HCEC 1CT (cell line): ENCODE data around the gene OR10H2.
A peak's percentile ranks its signal among the peaks of the same experiment; 100 is the strongest.
"Not testable (repeated sequence)": the region's sequence is repeated elsewhere in the genome, so short reads cannot be mapped to it uniquely, and the experiment has no call there.

Source experiments
- DNase-seq: peaks from one replicate; pipeline ENCODE4 v3.0.0-alpha.2; 2017

Gene OR10H2

GRCh38 chr19:15727724-15728123, at the start of gene OR10H2:
Gene OR10H2, plus strand, starts transcription at chr19:15728024. Its CDS starts 20 bp downstream, at chr19:15728044.
- no peak for DNase-seq

GRCh38 chr19:15679089-15679488, 48.7 kb upstream of the OR10H2 start:
- no peak for DNase-seq

- DNase-seq: not testable (repeated sequence)
Observed at GRCh38 chr19:15679865-15680264, 48.0 kb upstream of the OR10H2 start.

GRCh38 chr19:15680478-15681322, 47.1 kb upstream of the OR10H2 start:
- no peak for DNase-seq

- no peak for DNase-seq
Observed at GRCh38 chr19:15683411-15683810, 44.4 kb upstream of the OR10H2 start.

GRCh38 chr19:15684828-15685227, 43.0 kb upstream of the OR10H2 start:
- DNase-seq: no peak

- no peak for DNase-seq
Observed at GRCh38 chr19:15696654-15697194, 31.1 kb upstream of the OR10H2 start.

- DNase-seq: no peak
Observed at GRCh38 chr19:15701757-15702533, 25.9 kb upstream of the OR10H2 start.

GRCh38 chr19:15702534-15702930, 25.3 kb upstream of the OR10H2 start:
- DNase-seq: peak; percentile 16

GRCh38 chr19:15714638-15715037, 13.2 kb upstream of the OR10H2 start:
- no peak for DNase-seq

GRCh38 chr19:15715642-15716041, 12.2 kb upstream of the OR10H2 start:
- DNase-seq: no peak

GRCh38 chr19:15717809-15718208, 10.0 kb upstream of the OR10H2 start:
- DNase-seq: no peak

GRCh38 chr19:15721268-15721667, 6.6 kb upstream of the OR10H2 start:
- DNase-seq: no peak

- no peak for DNase-seq
Observed at GRCh38 chr19:15722956-15723355, 4.9 kb upstream of the OR10H2 start.

- DNase-seq: no peak
Observed at GRCh38 chr19:15730538-15730937, 2.7 kb downstream of the OR10H2 start.

- DNase-seq: no peak
Observed at GRCh38 chr19:15732388-15732787, 4.6 kb downstream of the OR10H2 start.

- DNase-seq: no peak
Observed at GRCh38 chr19:15733895-15734294, 6.1 kb downstream of the OR10H2 start.

- no peak for DNase-seq
Observed at GRCh38 chr19:15737722-15738121, 9.9 kb downstream of the OR10H2 start, which contains the start of gene OR10H3. Gene OR10H3, plus strand, starts transcription at chr19:15737985. Its CDS starts 3,408 bp downstream, at chr19:15741393.

GRCh38 chr19:15740785-15741184, 13.0 kb downstream of the OR10H2 start:
- no peak for DNase-seq

GRCh38 chr19:15748239-15748638, 20.4 kb downstream of the OR10H2 start:
- no peak for DNase-seq

GRCh38 chr19:15758379-15758778, 30.6 kb downstream of the OR10H2 start:
- DNase-seq: no peak

GRCh38 chr19:15759962-15760565, 32.2 kb downstream of the OR10H2 start:
- no peak for DNase-seq

- DNase-seq: no peak
Observed at GRCh38 chr19:15769586-15769985, 41.8 kb downstream of the OR10H2 start.
